Stimulated activated CD4-positive, alpha-beta T cell treated with anti-CD3 and anti-CD28 coated beads, Interleukin-1b, Interleukin-23, amount 100 ng/mL, for 24 hours (primary cell): Measurements from ENCODE around the gene APOL2.
"Not testable (repeated sequence)": the region's sequence is repeated elsewhere in the genome, so short reads cannot be mapped to it uniquely, and the experiment has no call there.

Experiments used
- DNase-seq, 4 experiments: peaks; one replicate each; pipeline ENCODE4 v3.0.0-alpha.2; 2020; ENCODE audit warnings: low read depth in 4 of 4, low spot score in 1 of 4

The APOL2 gene

DNA sequence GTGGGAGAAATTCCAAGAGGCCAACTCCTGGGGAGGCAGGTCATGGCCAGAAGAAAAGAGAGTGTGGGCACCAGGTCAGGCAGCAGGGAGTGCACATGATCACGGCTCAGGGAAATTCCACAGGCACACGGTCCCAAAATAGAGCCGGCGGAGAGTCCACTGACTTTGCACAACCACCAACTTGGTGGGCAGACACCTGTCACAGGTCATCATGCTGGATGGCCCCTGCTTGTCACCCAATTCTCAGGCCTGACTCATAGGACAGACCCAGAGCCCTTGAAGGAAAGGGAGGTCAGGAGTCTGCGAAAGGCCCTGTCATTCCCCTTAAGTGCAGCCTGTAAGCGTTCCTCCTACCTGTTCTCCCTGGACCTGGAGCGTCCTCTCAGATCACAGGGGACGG is 15.8 kb downstream of the APOL2 start:
- no peak for DNase-seq

GRCh38 chr22:36222887-36223450 is 16.4 kb downstream of the APOL2 start:
- no peak for DNase-seq

GRCh38 chr22:36221799-36222751 is 17.3 kb downstream of the APOL2 start:
- DNase-seq = peak in 1 of 4 experiments; percentile 26

DNA sequence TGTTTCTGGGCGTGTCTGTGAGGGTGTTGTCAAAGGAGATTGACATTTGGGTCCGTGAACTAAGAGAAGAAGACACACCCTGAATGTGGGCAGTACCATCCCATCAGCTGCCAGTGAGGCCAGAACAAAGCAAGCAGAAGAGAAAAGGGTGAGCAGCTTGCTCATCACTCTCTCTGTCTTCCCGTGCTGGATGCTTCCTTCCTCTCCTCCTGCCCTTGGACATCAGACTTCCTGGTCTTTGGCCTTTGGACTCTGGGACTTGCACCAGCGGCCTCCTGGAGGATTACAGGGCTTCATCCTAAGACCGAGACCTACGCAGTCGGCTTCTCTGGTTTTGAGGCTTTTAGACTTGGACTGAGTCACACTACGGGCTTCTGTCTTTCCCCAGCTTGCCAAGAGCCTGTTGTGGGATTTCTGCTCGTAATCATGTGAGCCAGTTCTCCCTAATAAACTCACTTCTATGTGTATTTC is 18.8 kb downstream of the APOL2 start:
- no peak for DNase-seq

DNA sequence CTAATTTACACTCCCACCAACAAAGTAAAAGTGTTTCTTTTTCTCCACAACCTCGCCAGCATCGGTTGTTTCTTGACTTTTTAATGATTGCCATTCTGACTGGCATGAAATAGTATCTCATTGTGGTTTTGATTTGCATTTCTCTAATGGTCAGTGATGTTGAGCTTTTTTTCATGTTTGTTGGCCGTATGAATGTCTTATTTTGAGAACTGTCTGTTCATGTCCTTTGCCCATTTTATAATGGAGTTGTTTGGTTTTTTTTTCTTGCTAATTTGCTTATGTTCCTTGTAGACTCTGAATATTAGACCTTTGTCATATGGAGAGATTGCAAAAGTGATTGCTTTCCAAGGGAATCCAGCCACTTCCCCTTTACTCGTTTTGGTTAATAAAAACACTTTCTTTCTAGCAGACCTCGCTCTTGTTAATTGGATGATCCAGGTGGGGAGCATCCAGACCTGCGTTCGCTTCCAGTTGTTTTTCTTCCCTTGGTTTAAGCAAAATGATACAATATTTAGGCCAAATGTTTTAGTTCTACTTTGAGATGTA is 20.6 kb downstream of the APOL2 start:
- no peak for DNase-seq

- DNase-seq = no peak
Observed at GRCh38 chr22:36215981-36216380, 23.3 kb downstream of the APOL2 start.

- DNase-seq = no peak
Observed at GRCh38 chr22:36213586-36213985, 25.7 kb downstream of the APOL2 start.

GRCh38 chr22:36212901-36213300 is 26.4 kb downstream of the APOL2 start:
- DNase-seq = no peak

DNA sequence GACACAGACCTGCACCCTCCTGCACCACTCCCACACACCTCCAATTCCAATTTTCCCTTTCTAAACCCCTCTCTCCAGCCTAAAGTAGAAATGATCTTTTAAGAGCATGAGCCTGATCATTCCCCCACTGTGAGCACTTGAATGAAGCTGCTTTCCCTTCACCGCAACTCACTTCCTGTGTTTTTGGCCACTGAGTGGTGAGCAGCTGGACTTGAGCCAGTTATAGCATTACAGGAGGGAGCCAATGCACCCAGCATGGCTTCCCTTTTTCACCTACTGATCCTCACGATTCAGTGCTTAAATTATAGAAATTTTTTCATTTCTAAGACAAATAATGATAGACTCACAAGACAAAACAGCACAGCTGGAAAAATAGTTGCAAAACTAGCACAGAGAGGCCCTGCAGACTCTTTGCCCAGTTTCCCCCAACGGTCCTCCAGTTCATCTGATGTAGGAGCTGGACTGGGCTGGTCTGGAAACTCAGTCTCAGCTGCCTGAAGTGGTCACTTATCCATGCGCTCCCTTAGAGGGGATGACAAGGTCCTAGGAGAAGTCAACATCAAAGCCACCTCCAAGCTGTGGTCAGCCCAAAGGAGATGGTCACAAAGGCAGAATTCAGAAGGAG is 28.0 kb downstream of the APOL2 start:
- no peak for DNase-seq

DNA sequence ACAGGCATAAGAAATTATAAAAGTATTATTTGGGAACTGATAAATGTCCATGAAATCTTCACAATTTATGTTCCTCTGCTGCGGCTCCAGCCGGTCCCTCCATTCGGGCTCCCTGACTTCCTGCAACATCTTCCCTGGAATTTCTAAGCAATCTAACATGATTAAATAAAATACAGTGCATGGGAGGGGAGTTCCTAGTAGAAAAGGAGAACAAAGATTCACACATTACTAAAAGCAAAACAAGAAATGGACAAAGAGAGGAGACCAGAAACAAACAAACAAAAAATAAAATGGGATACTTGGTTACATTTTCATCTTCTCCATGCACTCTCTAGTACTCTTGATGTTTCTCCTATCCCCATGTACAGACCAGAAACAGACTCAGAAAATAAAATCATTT is 29.1 kb downstream of the APOL2 start:
- DNase-seq = no peak

- not testable (repeated sequence) for DNase-seq
Observed at GRCh38 chr22:36209488-36209908, 29.8 kb downstream of the APOL2 start.

- DNase-seq = no peak
Observed at GRCh38 chr22:36208914-36209313, 30.4 kb downstream of the APOL2 start.

- DNase-seq = no peak
Observed at GRCh38 chr22:36208162-36208765, 31.1 kb downstream of the APOL2 start.

DNA sequence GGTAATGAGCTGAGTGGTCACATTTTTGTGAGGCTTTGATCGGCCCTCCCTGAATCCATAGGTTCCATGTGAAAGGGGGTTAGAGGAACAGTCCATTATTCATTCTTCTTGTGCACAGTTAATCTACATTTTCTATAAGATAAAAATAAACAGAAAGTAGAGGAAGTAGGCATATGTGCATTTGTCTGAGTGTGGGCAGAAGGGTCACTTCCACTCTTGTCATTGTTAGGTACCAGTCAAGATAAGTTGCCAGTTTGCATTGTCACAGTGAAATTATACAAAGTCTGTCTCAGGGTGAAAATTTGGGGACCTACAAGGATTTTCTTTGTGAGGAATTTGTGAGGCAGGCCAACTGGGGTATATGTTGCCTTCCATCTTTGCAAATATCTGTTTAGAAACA is 33.1 kb downstream of the APOL2 start:
- DNase-seq = no peak

DNA sequence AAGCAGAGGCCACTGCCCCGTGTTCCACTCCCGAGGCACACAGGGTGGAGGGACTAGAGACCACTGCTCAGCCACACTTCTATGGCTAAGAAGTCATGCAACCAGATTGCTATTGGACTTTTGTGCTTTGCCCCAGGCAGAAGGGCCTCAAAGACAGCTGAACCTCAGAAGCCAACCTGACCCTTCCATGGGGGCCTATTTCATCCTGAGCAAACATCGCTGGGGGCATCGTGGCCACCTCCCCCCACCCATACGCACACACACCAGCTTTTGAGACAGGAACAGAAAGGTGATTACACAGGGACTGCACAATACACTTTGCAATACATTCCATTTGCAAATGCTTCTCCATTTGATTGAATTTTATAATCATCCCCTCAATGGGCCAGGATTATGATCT is 33.8 kb downstream of the APOL2 start:
- not testable (repeated sequence) for DNase-seq

- DNase-seq = no peak
Observed at GRCh38 chr22:36204632-36205015, 34.7 kb downstream of the APOL2 start.

DNA sequence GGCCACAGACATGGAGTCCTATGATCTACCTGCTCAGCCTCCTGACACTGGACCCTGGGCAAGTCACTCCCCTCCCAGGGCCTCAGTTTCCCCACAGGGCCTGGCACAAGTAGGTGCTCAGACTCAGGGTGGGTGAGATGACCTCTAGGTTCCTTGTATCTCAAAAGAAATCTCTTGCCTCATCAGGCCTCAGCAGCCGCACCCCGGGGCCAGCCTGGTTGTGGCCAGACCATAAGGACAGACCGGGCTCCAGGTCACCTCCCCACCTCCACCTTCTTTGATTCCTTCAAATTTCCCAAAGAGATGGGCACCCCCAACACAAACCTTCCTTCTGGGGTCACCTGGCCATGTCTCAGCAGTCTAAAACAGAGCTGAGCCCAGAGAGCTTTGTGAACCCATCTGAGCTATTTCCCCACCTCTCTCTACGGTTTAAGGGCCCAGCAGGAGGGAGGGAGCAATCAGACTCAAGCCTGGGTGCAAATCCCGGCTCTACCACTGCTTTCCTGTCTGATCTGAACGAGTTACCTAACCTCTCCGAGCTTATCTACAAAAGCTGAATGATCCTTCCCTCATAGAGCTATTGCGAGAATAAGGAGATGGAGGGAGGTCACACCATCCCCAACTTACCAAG is 35.2 kb downstream of the APOL2 start:
- DNase-seq = no peak

DNA sequence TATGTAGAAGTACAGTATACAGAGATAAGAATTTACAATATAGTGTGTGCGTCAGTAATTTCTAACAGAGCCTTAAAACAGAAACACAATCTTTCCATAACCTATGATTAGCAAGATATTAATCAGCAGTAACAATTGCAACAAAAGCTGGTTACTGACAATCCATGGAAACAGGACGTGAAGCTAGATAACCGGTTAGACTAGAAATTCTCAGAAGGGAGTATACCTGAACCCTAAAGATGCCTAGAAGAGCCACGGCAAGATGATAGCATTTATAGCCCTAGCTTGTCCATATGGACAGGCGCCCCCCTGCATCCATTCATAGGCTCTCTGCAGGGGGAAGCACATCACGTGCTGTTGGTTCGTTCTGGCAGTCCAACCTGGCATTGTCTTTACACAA is 35.9 kb downstream of the APOL2 start:
- DNase-seq = not testable (repeated sequence)

GRCh38 chr22:36202906-36203305 is 36.4 kb downstream of the APOL2 start:
- DNase-seq = not testable (repeated sequence)

GRCh38 chr22:36201630-36202319 is 37.6 kb downstream of the APOL2 start, which contains the start of gene APOL4:
Gene APOL4, minus strand, starts transcription at chr22:36201809. Its CDS starts 75 bp downstream, at chr22:36201734.
- DNase-seq = no peak
